NOMO-1 treated with dmso at 0.1 percent for 144 hours (cell line): ENCODE measurements around the gene ANGPTL8.

Source experiments
- DNase-seq: peaks from one replicate; lab custom pipeline; 2025; ENCODE audit not compliant: unreplicated experiment; lab: John Stamatoyannopoulos, UW

ANGPTL8 gene

GRCh38 chr19:11260996-11261395 lies 21.6 kb downstream of the ANGPTL8 start:
- no peak for DNase-seq

DNA sequence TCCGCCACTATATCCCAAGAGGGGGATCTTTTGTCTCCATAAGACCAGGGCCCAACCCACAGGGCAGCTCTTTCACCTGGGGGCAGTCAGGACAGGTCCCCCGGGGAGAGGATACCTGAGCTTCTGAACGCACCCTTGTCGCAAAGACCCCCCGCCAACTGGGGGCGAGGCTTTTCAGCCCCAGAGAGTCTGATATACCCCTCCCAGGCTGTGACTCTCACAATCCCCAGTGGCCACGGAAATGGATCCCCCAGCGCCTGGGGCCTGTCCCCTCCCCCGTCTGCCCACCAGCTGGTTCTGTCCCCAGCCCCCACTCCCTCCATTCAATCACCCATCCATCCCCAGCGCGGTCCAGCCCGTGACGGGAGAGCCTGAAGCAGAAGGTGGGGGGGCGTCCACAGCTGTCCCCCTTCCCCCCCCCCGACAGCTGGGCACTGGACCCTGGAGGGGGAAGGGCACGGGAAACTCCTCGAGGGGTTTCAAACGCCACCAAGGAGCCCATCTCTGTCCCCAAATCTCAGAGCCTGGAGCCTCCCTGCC lies 22.1 kb downstream of the ANGPTL8 start:
- DNase-seq: no peak

DNA sequence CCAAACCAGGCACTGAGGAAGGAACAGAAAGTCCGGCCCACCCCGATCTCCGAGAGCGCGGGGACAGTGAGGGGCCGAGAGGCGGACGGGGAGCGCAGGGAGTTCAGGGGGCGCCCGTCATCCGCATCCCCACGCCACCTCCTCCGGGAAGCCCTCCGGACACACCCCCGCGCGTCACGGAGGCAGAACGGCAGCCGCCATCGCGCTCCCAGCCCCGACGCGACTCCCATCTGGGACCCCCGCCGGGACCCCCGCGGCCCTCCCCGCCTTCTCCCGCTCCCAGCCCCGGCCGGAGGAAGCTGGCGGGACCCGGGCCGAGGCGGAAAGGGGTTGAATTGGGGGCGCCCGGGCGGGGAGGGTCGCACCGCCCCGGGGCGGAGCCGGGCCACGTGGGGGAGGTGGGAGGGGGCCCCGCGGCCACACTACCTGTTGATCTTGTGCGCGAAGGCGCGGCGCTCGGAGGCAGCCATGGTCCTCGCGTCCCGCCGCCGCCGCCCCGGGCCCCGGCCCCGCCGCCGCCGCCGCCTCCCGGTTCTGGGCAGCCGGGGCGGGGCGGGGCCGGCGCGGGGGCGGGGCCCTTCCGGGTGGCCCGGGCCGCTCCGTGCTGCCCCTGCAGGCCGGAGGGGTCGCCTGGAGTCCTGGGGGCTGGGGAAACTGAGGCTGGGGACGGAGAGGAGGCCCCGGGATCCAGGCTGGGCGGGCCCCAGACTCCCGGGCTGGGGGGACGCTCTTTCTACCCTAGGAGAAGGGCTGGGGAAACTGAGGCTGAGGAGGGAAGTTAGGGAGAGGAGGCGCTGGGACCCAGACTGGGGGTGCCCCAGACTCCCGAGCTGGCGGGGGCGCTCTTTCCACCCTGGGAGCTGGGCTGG lies 22.8 kb downstream of the ANGPTL8 start, which contains the start of gene DOCK6:
TSS of gene DOCK6 (minus strand) at position 554 of the 869 bp plus-strand sequence. CDS start at position 470, 84 bp downstream.
- DNase-seq: no peak

DNA sequence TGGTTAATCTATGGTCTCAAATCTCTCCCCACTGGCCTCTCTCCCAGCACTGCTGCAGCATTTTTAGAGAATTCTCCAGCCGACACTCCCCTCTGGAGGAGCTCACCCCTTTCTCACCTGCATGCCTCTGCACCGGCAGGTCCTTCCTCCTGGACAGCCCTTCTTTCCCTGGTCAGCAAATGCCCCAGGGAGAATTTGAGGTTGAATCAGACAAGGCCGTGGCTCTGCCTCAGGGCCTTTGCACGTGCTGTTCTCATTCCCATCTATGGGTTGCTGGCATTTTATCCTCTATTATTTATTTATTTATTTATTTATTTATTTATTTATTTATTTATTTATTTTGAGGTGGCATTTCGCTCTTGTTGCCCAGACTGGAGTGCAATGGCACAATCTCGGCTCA lies 24.3 kb downstream of the ANGPTL8 start:
- DNase-seq: no peak

DNA sequence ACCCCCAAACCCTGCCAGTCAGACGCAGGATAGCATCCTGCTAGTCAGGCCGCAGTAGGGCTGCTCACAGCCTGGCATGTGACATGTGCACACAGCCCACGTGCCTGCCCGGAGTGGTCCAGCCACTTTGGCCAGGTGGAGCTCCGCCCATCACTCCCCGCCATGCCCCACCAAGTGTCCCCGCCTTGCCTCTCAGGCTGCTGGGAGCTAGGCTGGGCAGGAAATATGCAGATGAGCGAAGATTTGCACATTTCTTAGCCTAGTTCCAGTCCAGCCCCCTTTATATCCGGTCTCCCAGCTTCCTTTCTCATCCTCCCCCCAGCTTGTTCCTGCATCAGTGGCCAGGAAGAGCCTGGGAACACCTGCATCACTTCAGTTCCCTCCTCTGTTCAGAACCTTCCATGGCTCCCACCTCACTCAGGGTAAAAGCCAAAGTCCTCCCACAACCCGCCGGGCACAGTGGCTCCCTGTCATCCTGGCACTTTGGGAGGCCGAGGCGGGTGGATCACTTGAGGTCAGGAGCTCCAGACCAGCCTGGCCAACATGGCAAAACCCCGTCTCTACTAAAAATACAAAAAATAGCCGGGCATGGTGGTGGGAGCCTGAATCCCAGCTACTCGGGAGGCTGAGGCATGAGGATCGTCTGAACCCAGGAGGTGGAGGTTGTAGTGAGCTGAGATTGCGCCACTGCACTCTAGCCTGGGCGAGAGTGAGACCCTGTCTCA lies 25.2 kb downstream of the ANGPTL8 start:
- DNase-seq: no peak

- DNase-seq: no peak
Measured at GRCh38 chr19:11265177-11265784, 25.9 kb downstream of the ANGPTL8 start.

GRCh38 chr19:11265785-11266236 lies 26.4 kb downstream of the ANGPTL8 start:
- no peak for DNase-seq

DNA sequence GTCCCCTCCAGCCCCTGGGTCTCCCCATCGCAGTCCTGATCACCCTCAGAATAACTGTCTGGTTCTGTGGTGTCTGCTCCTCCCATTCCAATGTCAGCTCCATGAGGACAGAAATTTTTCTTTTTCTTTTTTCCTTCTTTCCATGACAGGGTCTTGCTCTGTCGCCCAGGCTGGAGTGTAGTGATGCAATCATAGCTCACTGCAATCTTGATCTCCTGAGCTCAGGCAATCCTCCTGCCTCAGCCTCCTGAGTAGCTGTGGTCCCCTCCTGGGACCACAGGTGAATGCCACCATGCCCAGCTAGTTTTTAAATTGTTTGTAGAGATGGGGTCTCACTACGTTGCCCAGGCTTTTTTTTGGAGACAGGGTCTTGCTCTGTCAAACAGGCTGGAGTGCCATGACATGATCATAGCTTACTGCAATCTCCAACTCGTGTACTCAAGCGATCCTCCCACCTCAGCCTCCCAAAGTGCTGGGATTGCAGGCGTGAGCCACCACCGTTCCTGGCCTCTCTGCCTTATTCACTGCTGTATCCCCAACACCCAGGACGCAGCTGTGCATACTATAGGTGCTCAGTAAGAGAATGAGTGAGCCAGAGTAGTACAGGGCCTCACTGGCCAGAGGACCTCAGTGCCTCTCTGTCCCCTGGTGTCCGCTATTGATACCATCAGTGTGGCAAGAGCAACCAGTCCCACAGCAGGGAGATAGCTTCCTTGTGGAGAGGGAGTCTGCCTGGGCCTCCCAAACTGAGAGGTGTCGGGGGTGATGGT lies 28.1 kb downstream of the ANGPTL8 start:
- DNase-seq: no peak

DNA sequence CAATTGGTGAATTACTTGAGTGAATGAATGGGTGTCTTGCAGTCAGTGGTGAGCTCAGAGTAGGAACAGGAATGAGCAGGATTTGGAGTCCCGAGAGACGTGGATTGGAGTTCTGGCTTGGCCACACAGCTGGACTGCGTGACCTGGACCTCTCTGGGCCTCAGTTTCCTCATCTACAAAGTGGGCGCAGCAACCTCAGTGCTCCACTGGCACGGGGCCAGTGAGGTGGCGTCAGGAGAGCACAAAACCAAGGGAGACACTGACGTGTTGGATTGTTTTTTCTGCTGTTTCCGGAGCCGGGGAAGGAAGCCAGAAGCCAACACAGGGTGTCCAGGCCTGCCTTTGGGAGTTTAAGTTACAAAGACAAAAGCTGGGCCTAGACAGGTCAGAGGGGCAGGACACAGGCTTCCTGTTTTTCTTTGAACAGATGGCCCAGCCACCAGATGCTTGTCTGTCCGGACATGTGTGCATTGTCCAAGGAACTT lies 29.4 kb downstream of the ANGPTL8 start:
- DNase-seq: no peak

DNA sequence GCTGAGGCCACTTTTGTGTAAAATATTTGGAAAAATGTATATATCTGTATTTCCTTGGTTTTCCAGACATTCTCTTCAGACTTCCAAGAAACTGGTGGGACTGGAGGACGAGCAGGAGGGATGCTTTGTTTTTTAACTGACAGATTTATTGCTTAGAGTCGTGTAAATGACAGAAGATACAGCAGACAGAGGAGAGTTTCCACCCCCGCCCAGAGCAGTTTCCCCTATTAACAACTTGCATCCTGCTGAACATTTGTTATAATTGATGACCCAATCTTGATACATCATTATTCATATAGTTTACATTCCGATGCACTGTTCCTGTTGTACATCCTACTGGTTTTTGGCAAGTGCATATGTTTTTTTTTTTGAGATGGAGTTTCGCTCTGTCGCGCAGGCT lies 30.0 kb downstream of the ANGPTL8 start:
- no peak for DNase-seq

DNA sequence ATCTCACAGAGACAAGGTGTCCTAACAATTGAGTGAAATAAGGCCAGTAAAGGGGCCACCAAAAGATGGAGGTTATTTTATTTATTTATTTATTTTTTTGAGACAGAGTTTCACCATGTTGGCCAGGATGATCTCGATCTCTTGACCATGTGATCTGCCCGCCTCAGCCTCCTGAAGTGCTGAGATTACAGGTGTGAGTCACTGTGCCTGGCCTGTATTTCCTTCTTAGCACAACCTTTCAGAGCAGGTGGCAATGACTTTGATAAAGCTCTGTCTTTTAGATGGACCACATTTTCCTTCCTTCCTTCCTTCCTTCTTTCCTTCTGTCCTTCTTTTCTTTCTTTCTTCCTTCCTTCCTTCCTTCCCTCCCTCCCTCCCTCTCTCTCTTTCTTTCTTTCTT lies 33.9 kb downstream of the ANGPTL8 start:
- DNase-seq: no peak

DNA sequence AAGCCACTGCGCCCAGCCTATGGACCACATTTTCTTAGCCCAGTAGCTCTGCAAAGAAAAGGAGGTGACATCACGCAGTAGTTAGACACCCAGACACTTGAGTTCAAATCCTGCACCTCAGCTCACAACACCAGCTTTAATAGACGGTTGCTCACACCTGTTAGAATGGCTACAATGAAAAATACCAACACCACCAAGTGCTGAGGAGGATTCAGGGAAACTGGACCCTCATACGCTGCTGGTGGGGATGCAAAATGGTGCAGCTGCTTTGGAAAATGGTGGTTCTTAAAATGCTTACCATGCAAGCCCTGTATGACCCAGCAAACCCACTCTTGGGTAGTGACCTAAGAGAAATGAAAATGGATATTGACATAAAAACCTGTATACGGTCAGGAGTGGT lies 34.6 kb downstream of the ANGPTL8 start:
- DNase-seq: no peak

- DNase-seq: no peak
Measured at GRCh38 chr19:11274533-11275086, 35.2 kb downstream of the ANGPTL8 start.

DNA sequence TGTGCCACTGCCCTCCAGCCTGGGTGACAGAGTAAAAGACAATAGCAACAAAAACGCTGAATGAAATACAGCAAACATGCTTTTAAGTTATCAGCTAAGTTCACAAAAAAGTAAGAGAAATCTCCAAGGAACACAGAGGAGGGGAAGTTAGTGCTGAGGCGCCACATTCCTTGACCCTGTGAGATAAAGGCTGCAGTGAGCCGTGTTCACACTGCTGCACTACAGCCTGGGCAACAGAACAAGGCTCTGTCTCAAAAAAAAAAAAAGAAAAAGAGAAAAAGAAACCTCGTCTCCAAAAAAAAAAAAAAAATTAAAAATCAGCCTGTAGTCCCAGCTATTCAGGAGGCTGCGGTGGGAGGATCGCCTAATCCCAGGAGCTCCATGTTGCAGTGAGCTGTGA lies 39.3 kb downstream of the ANGPTL8 start:
- DNase-seq: no peak

DNA sequence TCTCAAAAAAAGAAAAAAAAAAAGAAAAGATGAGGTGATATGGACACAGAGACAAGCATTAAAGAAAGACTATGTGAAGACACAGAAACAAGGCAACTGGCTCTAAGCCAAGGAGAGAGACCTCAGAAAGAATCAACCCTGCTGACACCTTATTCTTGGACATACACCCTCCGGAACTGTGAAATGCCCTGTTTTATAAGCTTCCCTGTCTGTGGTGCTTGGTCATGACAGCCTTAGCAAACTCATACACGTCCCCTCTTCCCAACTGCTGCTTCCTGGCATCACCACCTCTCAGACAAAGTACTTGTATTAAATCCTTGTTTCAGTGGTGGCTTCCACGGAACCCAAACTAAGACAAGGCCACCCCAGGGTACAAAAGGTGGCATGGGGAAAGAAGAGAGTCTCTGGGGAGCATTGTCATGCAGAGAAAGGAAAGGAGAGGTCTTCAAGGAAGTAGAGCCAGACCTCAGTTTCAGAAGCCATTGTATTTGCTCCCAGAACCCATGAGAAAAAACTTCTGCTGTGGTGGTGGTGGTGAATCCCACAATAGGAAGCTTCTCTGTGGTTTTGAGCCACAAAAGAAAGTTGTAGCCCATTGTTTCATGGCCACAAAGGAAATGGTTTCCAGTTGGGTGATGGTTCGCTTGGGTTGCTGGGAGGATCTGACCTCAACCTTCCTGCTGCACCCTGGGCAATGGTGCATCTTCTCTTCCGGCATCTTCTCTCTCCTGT lies 40.3 kb downstream of the ANGPTL8 start:
- DNase-seq: peak; percentile 71

DNA sequence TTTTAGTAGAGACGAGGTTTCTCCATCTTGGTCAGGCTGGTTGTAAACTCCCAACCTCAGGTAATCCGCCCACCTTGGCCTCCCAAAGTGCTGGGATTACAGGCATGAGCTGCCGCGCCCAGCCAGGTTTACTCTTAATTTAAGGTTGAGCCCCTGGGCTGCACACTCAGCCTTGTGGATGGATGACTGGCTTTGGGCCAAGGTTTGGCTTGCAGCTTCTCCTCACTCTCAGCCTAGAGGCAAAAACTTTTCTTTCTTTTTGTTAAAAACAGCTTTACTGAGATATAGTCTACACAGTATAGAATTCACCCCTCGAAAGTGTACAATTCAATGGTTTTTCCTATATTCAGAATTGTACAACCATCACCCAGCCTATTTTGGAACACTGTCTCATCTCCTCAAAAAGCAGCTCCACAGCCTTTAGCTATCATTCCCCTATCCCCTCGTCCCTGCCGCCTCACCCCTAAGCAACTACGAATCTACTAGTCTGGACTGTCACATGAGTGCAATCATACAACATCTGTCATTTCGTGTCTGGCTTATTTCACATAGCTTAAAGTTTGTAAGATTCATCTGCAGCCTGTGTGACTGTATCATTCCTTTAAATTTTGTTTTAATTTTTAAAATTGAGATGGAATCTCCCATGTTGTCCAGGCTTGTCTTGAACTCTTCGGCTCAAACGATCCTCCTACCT lies 42.1 kb downstream of the ANGPTL8 start:
- DNase-seq: no peak

- DNase-seq: no peak
Measured at GRCh38 chr19:11284515-11284914, 45.1 kb downstream of the ANGPTL8 start.

- DNase-seq: no peak
Measured at GRCh38 chr19:11286312-11286974, 47.0 kb downstream of the ANGPTL8 start.
